ENCODE results near the gene PYDC1. TPM values are rescaled to one million over a fixed set of nuclear protein-coding genes. Genes with fewer than 3 reads are reported as not detected.

Gene PYDC1
- total RNA-seq, 4 donors from 2014 or later, result not detected

- no peak for TF ChIP-seq POLR2A (IDR thresholded peaks at IDR 0.05)
- TF ChIP-seq CTCF (IDR thresholded peaks at IDR 0.05), result no peak
- Histone ChIP-seq H3K4me1 (no peaks in the 10 kb centered on the region), H3K9me3 (no peaks in the 10 kb centered on the region), H3K27me3 (no peaks in the 10 kb centered on the region), H3K36me3 (no peaks in the 10 kb centered on the region), H3K27ac (no peak overlapping the region), H3K4me3 (no peak overlapping the region)
- intact Hi-C loops (cut with DNase I; ENCODE audit: low total_unique reads), result no loop called here
- DNase-seq, result no peak
Observed at GRCh38 chr16:31190061-31190460, 26.9 kb downstream of the PYDC1 start.

GRCh38 chr16:31189412-31189778, 27.5 kb downstream of the PYDC1 start:
- H3K27ac ChIP-seq, result no peak overlapping the region
- no peaks in the 10 kb centered on the region for H3K4me1 ChIP-seq
- no peak for DNase-seq
- no peak overlapping the region for H3K4me3 ChIP-seq
- H3K36me3 ChIP-seq, result no peaks in the 10 kb centered on the region
- intact Hi-C loops (cut with DNase I; ENCODE audit: low total_unique reads), result no loop called here
- H3K9me3 ChIP-seq, result no peaks in the 10 kb centered on the region
- TF ChIP-seq CTCF (IDR thresholded peaks at IDR 0.05), result no peak
- no peak for TF ChIP-seq POLR2A (IDR thresholded peaks at IDR 0.05)
- H3K27me3 ChIP-seq, result no peaks in the 10 kb centered on the region

GRCh38 chr16:31188450-31189411, 28.2 kb downstream of the PYDC1 start:
- no peak for TF ChIP-seq POLR2A (IDR thresholded peaks at IDR 0.05)
- TF ChIP-seq CTCF (IDR thresholded peaks at IDR 0.05), result no peak
- no peak overlapping the region for H3K27ac ChIP-seq
- intact Hi-C loops (cut with DNase I; ENCODE audit: low total_unique reads), result no loop called here
- DNase-seq, result no peak
- H3K4me1 ChIP-seq, result peaks cover 0 to 2% of the 10 kb centered on the region in 2 donors
- H3K36me3 ChIP-seq, result no peaks in the 10 kb centered on the region
- H3K9me3 ChIP-seq, result no peaks in the 10 kb centered on the region
- no peak overlapping the region for H3K4me3 ChIP-seq
- no peaks in the 10 kb centered on the region for H3K27me3 ChIP-seq

DNA sequence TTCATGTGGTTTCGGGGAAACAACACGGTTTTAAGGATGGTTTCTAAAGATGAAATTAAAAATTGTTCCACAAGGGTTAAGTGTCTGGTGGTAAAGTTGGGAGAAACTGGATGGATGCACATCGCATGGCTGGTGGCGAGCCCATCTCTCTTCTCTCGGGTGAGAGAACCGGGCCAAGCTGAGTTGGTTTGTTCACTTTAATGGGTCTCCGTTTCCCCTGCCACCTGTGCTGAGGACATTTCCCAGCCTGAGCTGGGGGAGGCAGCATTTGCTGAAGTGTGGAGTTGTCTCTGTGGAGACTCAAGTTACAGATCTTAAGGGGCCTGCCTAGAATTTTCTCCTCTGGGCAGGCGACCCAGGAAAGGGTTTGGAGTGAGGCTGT, 29.1 kb downstream of the PYDC1 start:
- TF ChIP-seq POLR2A (IDR thresholded peaks at IDR 0.05) (no peak), CTCF (IDR thresholded peaks at IDR 0.05) (no peak)
- H3K36me3 ChIP-seq, result no peaks in the 10 kb centered on the region
- intact Hi-C loops (cut with DNase I; ENCODE audit: low total_unique reads), result no loop called here

More for the DNA sequence above, 29.1 kb downstream of the PYDC1 start:
- Histone ChIP-seq H3K4me3 (no peak overlapping the region), H3K4me1 (peaks cover under 1 to 10% of the 10 kb centered on the region in 2 donors), H3K27me3 (no peaks in the 10 kb centered on the region), H3K27ac (no peak overlapping the region), H3K9me3 (no peaks in the 10 kb centered on the region)
- DNase-seq, result no peak

Data from uterus (tissue), 4 donors.